Sigmoid colon (tissue), 4 donors: Measurements from ENCODE around the gene TFEC.

Experiments
- CTCF ChIP-seq, 4 experiments: fragments of 450-650 bp in 3 of 4; fragments of 200-600 bp in 1 of 4; IDR thresholded peaks; one replicate each; pipeline ENCODE4 v1.5.1; 2016 to 2019; ENCODE audit warnings: antibody characterized with exemption in 4 of 4, mild to moderate bottlenecking in 3 of 4, moderate library complexity in 2 of 4
- EP300 ChIP-seq, 4 donors: sonication (generic); formaldehyde crosslinking; IDR thresholded peaks; one replicate each; pipeline ENCODE4 v1.6.1; 2017; ENCODE audit warnings: antibody characterized with exemption in 4 of 4
- POLR2A ChIP-seq, 2 donors: fragments of 450-650 bp; IDR thresholded peaks; one replicate each; pipeline ENCODE4 v1.6.1; 2016; ENCODE audit warnings: antibody characterized with exemption in 2 of 2, mild to moderate bottlenecking in 2 of 2, moderate library complexity in 2 of 2
- POLR2AphosphoS5 ChIP-seq, 4 donors: sonication (generic); formaldehyde crosslinking; IDR thresholded peaks; one replicate each; pipeline ENCODE4 v1.6.1; 2017; ENCODE audit warnings: antibody characterized with exemption in 4 of 4

GRCh38 chr7:116034411-116034810 lies 3.8 kb upstream of the TFEC start:
- TF ChIP-seq CTCF (IDR thresholded peaks at IDR 0.05): no peak
- TF ChIP-seq POLR2A (IDR thresholded peaks at IDR 0.05): no peak
- no peak for TF ChIP-seq POLR2AphosphoS5 (IDR thresholded peaks at IDR 0.05)
- no peak for TF ChIP-seq EP300 (IDR thresholded peaks at IDR 0.05)
